ENCODE results near the gene CYFIP2. TPM values are rescaled to one million over a fixed set of nuclear protein-coding genes. Genes with fewer than 3 reads are reported as not detected.
"Not testable (repeated sequence)": the region's sequence is repeated elsewhere in the genome, so short reads cannot be mapped to it uniquely, and the experiment has no call there.

CYFIP2 gene
- total and polyA plus RNA-seq, 2 of the 8 experiments (the other 6 are each of a cell fraction or from before 2014, with no cell fraction given): 45.1 to 80.6 TPM

DNA sequence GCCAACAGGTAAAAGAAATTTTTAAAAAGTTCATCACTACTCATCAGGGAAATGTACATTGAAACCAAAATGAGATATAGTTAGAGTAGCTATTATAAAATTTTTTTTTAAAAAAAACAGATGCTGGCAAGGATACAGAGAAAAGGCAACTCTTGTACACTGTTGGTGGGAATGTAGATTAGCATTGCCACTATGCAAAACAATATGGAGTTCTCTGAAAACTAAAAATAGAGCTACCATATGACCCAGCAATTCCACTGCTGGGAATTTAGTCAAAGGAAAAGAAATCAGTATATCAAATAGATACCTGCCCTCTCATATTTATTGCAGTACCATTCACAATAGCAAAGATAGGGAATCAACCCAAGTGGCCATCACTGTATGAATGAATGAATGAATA lies 149.9 kb downstream of the CYFIP2 start (continued):
- TF ChIP-seq SAP30 (IDR thresholded peaks at IDR 0.05; ENCODE audit: insufficient read depth, insufficient replicate concordance, low read length) (no peak), POLR2A (IDR thresholded peaks at IDR 0.05; ENCODE audit: control extremely low read depth in 1 of 2, low read depth in 2 of 2, low read length in 2 of 2) (no peak), POLR2AphosphoS5 (IDR thresholded peaks at IDR 0.05; ENCODE audit: low read depth, low read length) (no peak)

- H3K9me3 ChIP-seq (ENCODE audit: insufficient read depth in 2 of 2, low read depth in 1 of 2, low read length in 1 of 2): peaks cover 8 to 17% of the 10 kb centered on the region in 2 experiments
- H4K20me1 ChIP-seq (replicated peaks in 1 of 2; ENCODE audit: control insufficient read depth in 1 of 2, insufficient read depth in 2 of 2, low read length in 2 of 2); H3K4me2 ChIP-seq (ENCODE audit: insufficient read depth in 1 of 2, low read depth in 2 of 2, low read length in 2 of 2); H3K27me3 ChIP-seq (replicated peaks in 1 of 4; ENCODE audit: control insufficient read depth in 3 of 4, extremely low read depth in 1 of 4, insufficient read depth in 3 of 4, low read length in 3 of 4); H3K36me3 ChIP-seq (ENCODE audit: control insufficient read depth in 2 of 4, insufficient read depth in 4 of 4, low read length in 3 of 4); H4K91ac ChIP-seq (replicated peaks; ENCODE audit: insufficient read length, low read length); H3K56ac ChIP-seq (replicated peaks; ENCODE audit: insufficient read length, low read depth, low read length); H2BK120ac ChIP-seq (replicated peaks; ENCODE audit: low read depth, low read length); H3K4ac ChIP-seq (replicated peaks; ENCODE audit: insufficient read length, low read depth, low read length); H2BK20ac ChIP-seq (ENCODE audit: low read length); H3K9ac ChIP-seq (replicated peaks in 1 of 4; ENCODE audit: extremely low read depth in 1 of 4, low read depth in 3 of 4, low read length in 3 of 4); H3K4me1 ChIP-seq (replicated peaks in 1 of 4; ENCODE audit: control insufficient read depth in 3 of 4, insufficient read depth in 4 of 4, low read length in 3 of 4); H3K79me1 ChIP-seq (ENCODE audit: low read depth, low read length); H2BK5ac ChIP-seq (ENCODE audit: low read depth, low read length); CTCF ChIA-PET (ENCODE audit: partially characterized antibody); H3K23me2 ChIP-seq (ENCODE audit: low read depth, low read length); H3K79me2 ChIP-seq (ENCODE audit: control insufficient read depth in 1 of 2, insufficient read depth in 2 of 2, low read length in 2 of 2); FAIRE-seq; H3K23ac ChIP-seq (ENCODE audit: insufficient read length); POLR2A ChIA-PET (ENCODE audit: partially characterized antibody); H2BK15ac ChIP-seq (ENCODE audit: low read length); H3K27ac ChIP-seq (ENCODE audit: low read depth, low read length); H3K4me3 ChIP-seq (ENCODE audit: extremely low read depth in 1 of 4, insufficient read depth in 2 of 4, low read depth in 3 of 4, low read length in 4 of 4); H4K8ac ChIP-seq (ENCODE audit: extremely low read depth, insufficient read depth, low read length); H3K14ac ChIP-seq (ENCODE audit: insufficient read length); DNase-seq (ENCODE audit: low read depth in 1 of 2, low spot score in 2 of 2); H3K18ac ChIP-seq (ENCODE audit: extremely low read depth, low read length); H2BK12ac ChIP-seq (ENCODE audit: low read depth, low read length); H4K5ac ChIP-seq (ENCODE audit: insufficient read length, low read depth, low read length); H2AFZ ChIP-seq (ENCODE audit: low read length); H2AK5ac ChIP-seq (ENCODE audit: low read depth, low read length): not testable (repeated sequence)
- WGBS, 2 experiments (ENCODE audit: extremely low coverage in 1 of 2, insufficient coverage in 1 of 2, insufficient read length in 1 of 2, insufficient replicate concordance in 2 of 2, low coverage in 1 of 2, low lambda C conversion rate in 2 of 2, missing lambda C conversion rate in 1 of 2): 98% methylated on average over 10 of the region's 30 CpGs; no CpG with 5 or more reads in 1 of the 2 experiments
Observed at GRCh38 chr5:157419521-157419920, 153.6 kb downstream of the CYFIP2 start.

Measured in H1 (cell line).